Measurements from ENCODE around the gene FAM222A.

GRCh38 chr12:109740694-109741245 is 27.1 kb downstream of the FAM222A start:
- TF ChIP-seq CTCF (IDR thresholded peaks at IDR 0.05) (no peak), EZH2 (IDR thresholded peaks at IDR 0.05) (no peak), EZH2phosphoT487 (IDR thresholded peaks at IDR 0.05) (no peak)
